T-helper 17 cell (primary cell): Measurements from ENCODE around the gene SNAP25. TPM values are rescaled to one million over a fixed set of nuclear protein-coding genes. Genes with fewer than 3 reads are reported as not detected.

Experiments
- ATAC-seq: fragments of 150-1000 bp; cut with Tn5 transposase; 2 replicates; pipeline ENCODE4 v1.10.0; 2021; ENCODE audit warnings: mild to moderate bottlenecking, moderate library complexity
- DNase-seq, 3 donors: peaks; one replicate each; pipeline versions ENCODE4 v3.0.0 to v3.0.0-alpha.2; 2020 to 2021
- H3K9me3 ChIP-seq: one replicate; pipeline ENCODE4 v1.7.0; 2013; ENCODE audit warnings: low read length, mild to moderate bottlenecking; ENCODE audit not compliant: control insufficient read depth, poor library complexity, severe bottlenecking
- H3K27ac Mint-ChIP-seq: one replicate; pipeline ENCODE4 v1.8.0; 2022; ENCODE audit warnings: mild to moderate bottlenecking, moderate library complexity, mixed read lengths
- H3K27me3 Mint-ChIP-seq: one replicate; pipeline ENCODE4 v1.8.0; 2022; ENCODE audit warnings: mixed read lengths
- H3K36me3 Mint-ChIP-seq: one replicate; pipeline ENCODE4 v1.8.0; 2022; ENCODE audit warnings: low read depth, mixed read lengths
- H3K4me1 Mint-ChIP-seq: one replicate; pipeline ENCODE4 v1.8.0; 2022; ENCODE audit warnings: mild to moderate bottlenecking, mixed read lengths
- H3K4me3 Mint-ChIP-seq: one replicate; pipeline ENCODE4 v1.8.0; 2022; ENCODE audit warnings: mild to moderate bottlenecking, moderate library complexity, mixed read lengths
- total RNA-seq, 4 donors: library from RNA in 2 of 4; stranded (reverse) in 2 of 4; gene quantifications; one replicate each; pipeline ENCODE4 v1.2.3 and lab custom pipeline; 2022 to 2026

SNAP25 gene
- total RNA-seq, 2 donors from 2014 or later: not detected

DNA sequence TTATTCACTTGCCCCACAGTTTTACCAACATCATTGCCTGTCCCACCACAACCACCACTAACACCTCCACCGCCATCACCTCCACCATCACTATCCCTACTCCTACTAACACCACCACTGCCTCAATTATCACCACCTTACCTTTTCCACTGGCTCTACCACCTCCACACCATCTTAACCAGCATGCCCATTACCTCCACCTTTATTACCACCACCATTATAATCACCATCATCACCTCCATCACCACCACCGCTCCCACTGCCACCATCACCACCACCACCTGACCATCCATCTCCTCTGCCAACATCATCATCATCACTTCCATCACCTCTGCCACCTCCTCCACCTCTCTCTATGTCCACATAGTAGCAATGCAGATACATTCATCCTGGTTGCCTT, 90.0 kb downstream of the SNAP25 start:
- H3K27me3 Mint-ChIP-seq: peaks cover 23% of the 10 kb centered on the region
- no peak overlapping the region for H3K27ac Mint-ChIP-seq
- H3K4me3 Mint-ChIP-seq: no peak overlapping the region
- H3K4me1 Mint-ChIP-seq: peaks cover 11% of the 10 kb centered on the region
- H3K36me3 Mint-ChIP-seq: peaks cover 5% of the 10 kb centered on the region
- no peak for DNase-seq
- no peaks in the 10 kb centered on the region for H3K9me3 ChIP-seq
- no peak for ATAC-seq

DNA sequence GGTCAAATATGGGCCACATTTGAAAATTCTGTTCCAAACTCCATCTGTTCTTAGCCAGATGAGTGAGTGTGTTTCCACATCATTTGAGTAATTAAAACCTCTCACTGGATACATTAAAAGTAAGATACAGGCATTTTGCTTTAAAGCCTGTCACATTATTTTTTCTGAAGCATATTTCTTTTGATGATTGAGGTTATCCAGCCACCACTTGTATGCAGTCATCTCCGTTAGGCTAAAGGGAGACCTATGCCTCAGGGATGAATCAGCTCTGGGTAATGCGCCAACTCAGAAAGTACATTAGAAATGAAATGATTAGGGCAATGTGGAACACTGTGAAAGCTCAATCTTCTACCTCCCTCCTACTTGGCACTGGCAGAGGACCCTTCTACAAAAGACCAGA, 90.7 kb downstream of the SNAP25 start:
- no peaks in the 10 kb centered on the region for H3K9me3 ChIP-seq
- Mint-ChIP-seq H3K27ac (no peak overlapping the region), H3K4me1 (peaks cover 11% of the 10 kb centered on the region), H3K36me3 (peaks cover 5% of the 10 kb centered on the region), H3K27me3 (peaks cover 25% of the 10 kb centered on the region), H3K4me3 (no peak overlapping the region)
- no peak for DNase-seq
- no peak for ATAC-seq

DNA sequence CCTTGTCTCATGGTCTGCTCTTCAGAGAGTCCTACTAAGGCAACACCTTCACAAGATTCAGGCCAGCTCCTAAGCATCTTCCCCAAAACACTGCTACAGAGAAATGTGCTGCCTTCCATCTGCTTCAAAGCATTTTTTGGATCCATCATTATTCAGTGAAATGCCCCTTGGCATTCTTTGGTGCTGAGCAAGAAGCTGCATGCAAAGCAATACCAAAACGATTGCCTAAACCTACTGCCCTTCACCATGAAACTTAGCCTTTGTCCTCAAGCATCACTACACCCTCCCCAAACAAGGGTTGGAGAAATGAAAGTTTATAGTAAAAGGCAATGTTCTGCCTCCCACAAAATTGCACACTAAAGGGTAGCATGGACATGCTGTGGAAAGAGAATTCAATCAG, 93.5 kb downstream of the SNAP25 start:
- no peak for ATAC-seq
- H3K9me3 ChIP-seq: no peaks in the 10 kb centered on the region
- no peak overlapping the region for H3K4me3 Mint-ChIP-seq
- no peak for DNase-seq
- no peak overlapping the region for H3K27ac Mint-ChIP-seq
- H3K4me1 Mint-ChIP-seq: peaks cover 4% of the 10 kb centered on the region
- peaks cover 5% of the 10 kb centered on the region for H3K36me3 Mint-ChIP-seq
- H3K27me3 Mint-ChIP-seq: peaks cover 31% of the 10 kb centered on the region

DNA sequence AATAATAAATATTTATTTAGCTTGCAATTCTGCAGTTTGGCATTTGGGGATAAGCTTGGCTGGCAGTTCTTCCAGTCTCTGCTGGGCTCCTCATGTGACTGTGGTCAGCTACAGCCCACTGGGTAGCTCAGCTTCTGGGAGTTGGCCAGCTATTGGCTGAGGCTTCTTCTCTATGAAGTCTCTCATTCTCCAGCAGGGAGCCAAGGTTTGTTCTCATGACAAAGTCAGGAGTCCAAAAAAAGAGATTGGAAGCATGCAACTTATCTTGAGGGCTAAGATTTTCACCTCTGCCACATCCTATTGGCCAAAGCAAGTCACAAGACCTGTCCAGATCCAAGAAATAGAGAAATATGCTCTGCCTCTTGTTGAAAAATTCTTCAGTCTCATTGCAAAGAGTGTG, 94.6 kb downstream of the SNAP25 start:
- Mint-ChIP-seq H3K27me3 (peaks cover 32% of the 10 kb centered on the region), H3K4me1 (no peaks in the 10 kb centered on the region), H3K4me3 (no peak overlapping the region), H3K27ac (no peak overlapping the region), H3K36me3 (peaks cover 5% of the 10 kb centered on the region)
- DNase-seq (no peak), ATAC-seq (no peak)
- H3K9me3 ChIP-seq: no peaks in the 10 kb centered on the region

DNA sequence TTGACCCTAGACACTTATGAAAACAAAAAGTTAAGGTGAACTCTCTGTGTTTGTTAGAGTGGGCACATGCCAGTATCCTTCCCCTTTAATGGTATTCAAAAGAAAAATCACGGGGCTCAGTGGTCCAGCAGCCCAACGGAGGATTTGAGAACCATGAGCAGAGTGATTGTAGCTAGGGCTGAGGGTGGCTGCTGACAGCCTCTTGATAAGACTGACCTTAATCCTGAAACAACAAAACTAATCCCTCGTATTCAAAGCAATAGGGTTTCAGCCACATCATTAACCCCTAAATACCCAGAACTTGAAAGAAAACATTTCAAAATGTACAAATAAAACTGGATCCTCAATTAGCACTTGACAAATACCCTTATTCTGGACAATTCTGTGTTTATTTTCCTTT, 95.1 kb downstream of the SNAP25 start:
- H3K4me3 Mint-ChIP-seq: no peak overlapping the region
- H3K4me1 Mint-ChIP-seq: no peaks in the 10 kb centered on the region
- no peak overlapping the region for H3K27ac Mint-ChIP-seq
- no peaks in the 10 kb centered on the region for H3K9me3 ChIP-seq
- H3K36me3 Mint-ChIP-seq: peaks cover 2% of the 10 kb centered on the region
- DNase-seq (no peak), ATAC-seq (no peak)
- H3K27me3 Mint-ChIP-seq: peaks cover 37% of the 10 kb centered on the region

DNA sequence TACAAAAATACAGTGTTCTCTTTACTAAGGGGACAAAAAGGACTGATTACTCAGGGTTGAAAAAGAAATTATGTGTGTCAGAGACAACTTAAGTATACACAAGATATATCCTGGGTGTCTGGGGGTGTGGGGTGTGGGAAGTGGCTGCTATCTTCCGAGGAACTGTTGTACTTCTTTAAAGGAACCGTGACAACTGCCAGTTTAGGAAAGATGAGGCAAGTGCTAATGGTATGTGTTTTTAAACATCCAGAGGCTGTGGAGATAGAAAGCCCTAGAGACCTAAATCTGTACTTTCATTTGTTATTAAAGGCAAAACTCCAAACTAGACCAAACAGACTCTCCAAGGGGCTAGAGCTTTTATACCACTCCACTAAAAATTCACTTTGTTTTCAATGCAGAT, 95.6 kb downstream of the SNAP25 start:
- ATAC-seq (no peak), DNase-seq (no peak)
- Mint-ChIP-seq H3K27me3 (peaks cover 39% of the 10 kb centered on the region), H3K4me1 (no peaks in the 10 kb centered on the region), H3K4me3 (no peak overlapping the region), H3K36me3 (no peaks in the 10 kb centered on the region), H3K27ac (no peak overlapping the region)
- H3K9me3 ChIP-seq: no peaks in the 10 kb centered on the region

DNA sequence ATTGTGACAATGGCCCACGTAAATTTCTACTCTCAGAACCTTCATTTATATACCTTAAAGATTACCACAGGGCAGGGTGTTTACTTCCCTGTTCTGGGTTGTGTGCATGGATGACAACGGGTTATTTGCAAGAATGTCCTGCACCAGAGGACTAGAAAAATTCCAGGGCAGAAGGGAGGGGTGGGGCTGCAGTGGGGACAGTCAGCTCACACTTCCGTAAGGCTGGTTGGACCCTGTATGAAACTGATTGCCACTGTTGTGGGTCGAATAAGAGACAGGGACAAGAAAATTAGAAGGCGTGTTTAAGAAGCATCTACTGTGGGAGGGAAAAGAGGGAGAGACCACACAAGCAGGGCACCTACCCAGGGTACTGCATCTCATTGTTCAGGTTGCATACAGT, 96.5 kb downstream of the SNAP25 start:
- H3K9me3 ChIP-seq: no peaks in the 10 kb centered on the region
- H3K36me3 Mint-ChIP-seq: no peaks in the 10 kb centered on the region
- ATAC-seq (no peak), DNase-seq (no peak)
- peaks cover 32% of the 10 kb centered on the region for H3K27me3 Mint-ChIP-seq
- no peak overlapping the region for H3K27ac Mint-ChIP-seq
- H3K4me1 Mint-ChIP-seq: no peaks in the 10 kb centered on the region
- H3K4me3 Mint-ChIP-seq: no peak overlapping the region

DNA sequence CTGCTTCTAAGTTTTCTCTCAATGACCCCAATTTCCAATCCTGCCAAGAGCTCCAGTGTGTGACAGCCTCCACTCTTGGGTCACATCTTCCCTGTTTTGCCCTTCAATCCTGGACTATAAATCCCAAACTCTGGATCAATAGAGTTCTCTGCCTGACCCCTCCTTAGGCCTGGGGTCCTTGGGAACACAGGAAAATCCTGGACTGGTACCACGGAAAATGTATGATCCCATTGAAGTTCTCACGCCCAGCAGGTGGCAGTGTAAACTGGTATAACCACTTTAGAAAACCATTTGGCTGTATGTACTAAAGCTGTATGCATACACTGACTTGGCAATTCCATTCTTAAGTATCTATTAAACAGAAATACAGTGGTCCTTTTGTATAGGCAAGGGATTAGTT, 98.0 kb downstream of the SNAP25 start:
- DNase-seq: no peak
- peaks cover 32% of the 10 kb centered on the region for H3K27me3 Mint-ChIP-seq
- H3K36me3 Mint-ChIP-seq: no peaks in the 10 kb centered on the region
- H3K4me1 Mint-ChIP-seq: no peaks in the 10 kb centered on the region
- H3K27ac Mint-ChIP-seq: no peak overlapping the region
- H3K4me3 Mint-ChIP-seq: no peak overlapping the region
- H3K9me3 ChIP-seq: no peaks in the 10 kb centered on the region
- ATAC-seq: no peak

DNA sequence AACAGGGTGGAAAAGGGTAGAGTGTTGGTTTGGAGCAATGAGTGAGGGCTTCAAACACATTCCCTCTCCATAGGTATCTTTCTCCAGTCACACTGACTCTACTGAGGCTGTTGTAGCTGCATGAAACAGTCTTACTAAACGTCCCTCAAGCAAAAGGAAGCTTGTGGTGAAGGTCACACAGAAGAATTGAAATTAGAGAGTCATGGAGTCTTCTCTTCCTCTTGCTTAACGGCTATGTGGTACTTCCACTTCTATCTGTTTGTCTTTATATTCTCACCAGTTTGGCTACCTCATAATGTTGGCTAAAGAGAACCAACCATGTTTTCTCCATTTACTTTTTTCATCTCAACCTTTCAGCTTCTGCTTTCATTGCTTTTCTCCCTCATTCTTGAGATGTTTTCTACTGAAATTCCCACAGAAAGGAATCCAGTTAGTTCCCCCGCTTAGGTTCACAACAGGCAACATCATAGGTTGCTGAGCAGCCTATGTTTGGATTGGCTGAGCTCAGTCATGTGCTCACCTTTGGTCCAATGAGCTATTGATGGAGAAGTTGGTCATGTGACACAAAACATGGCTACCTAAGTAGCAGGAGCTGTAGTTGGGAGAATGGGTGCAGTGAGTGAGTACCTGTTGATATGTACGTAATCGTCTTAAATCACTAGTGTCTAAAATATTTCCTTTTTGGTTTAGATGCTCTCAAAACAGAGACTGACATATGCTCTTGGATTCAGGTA, 99.8 kb downstream of the SNAP25 start:
- H3K9me3 ChIP-seq: no peaks in the 10 kb centered on the region
- Mint-ChIP-seq H3K27ac (no peak overlapping the region), H3K4me1 (no peaks in the 10 kb centered on the region), H3K36me3 (no peaks in the 10 kb centered on the region), H3K27me3 (peaks cover 37% of the 10 kb centered on the region), H3K4me3 (no peak overlapping the region)
- no peak for ATAC-seq
- DNase-seq: no peak

DNA sequence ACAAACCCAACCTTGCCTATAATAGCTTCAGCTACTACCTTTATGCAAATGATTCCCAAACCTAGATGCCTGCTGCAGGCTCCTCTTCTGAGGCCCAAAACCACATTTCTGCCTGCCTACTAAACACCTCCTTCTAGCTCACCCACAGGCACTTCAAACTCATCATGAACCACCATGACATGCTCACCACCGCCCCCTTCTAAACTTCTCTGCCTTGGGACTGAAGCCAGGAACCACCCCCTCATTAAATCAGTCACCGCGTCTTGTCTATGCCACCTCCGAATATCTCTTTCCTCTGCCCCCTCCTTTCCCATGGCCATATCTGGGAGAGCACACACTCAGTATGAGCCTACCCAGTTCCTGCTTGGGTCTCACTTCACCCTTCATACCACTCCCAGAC, 101.2 kb downstream of the SNAP25 start:
- no peaks in the 10 kb centered on the region for H3K9me3 ChIP-seq
- no peak for ATAC-seq
- H3K4me3 Mint-ChIP-seq: no peak overlapping the region
- no peak overlapping the region for H3K27ac Mint-ChIP-seq
- no peak for DNase-seq
- H3K36me3 Mint-ChIP-seq: no peaks in the 10 kb centered on the region
- H3K27me3 Mint-ChIP-seq: peaks cover 42% of the 10 kb centered on the region
- H3K4me1 Mint-ChIP-seq: no peaks in the 10 kb centered on the region

DNA sequence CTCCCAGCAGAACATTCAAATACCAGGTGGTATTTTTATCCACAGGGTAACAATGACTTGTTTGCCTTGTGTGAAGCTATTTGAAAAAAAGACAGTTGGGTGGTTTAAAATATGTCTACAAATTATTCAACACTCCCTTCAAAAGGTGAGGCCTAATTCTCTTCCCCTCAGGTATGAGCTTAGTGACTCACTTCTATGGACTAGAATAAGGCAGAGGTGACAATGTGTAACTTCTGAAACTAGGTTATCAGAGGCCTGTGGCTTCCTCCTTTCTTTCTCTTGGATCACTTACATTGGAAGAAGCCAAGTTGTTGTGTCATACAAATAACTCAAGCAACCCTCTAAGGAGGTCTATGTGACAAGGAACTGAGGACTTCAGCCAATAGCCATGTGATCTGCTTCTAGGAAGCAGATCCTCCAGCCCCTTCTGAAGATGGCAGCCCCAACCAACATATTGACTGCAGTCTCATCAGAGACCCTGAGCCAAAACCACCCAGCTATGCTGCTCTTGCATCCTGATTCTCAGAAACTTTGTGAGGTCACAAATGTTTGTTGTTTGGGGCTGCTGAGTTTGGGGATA, 102.6 kb downstream of the SNAP25 start:
- no peaks in the 10 kb centered on the region for H3K4me1 Mint-ChIP-seq
- H3K36me3 Mint-ChIP-seq: no peaks in the 10 kb centered on the region
- H3K27me3 Mint-ChIP-seq: peaks cover 41% of the 10 kb centered on the region
- no peak overlapping the region for H3K4me3 Mint-ChIP-seq
- no peak overlapping the region for H3K27ac Mint-ChIP-seq
- no peak for DNase-seq
- no peaks in the 10 kb centered on the region for H3K9me3 ChIP-seq
- no peak for ATAC-seq

DNA sequence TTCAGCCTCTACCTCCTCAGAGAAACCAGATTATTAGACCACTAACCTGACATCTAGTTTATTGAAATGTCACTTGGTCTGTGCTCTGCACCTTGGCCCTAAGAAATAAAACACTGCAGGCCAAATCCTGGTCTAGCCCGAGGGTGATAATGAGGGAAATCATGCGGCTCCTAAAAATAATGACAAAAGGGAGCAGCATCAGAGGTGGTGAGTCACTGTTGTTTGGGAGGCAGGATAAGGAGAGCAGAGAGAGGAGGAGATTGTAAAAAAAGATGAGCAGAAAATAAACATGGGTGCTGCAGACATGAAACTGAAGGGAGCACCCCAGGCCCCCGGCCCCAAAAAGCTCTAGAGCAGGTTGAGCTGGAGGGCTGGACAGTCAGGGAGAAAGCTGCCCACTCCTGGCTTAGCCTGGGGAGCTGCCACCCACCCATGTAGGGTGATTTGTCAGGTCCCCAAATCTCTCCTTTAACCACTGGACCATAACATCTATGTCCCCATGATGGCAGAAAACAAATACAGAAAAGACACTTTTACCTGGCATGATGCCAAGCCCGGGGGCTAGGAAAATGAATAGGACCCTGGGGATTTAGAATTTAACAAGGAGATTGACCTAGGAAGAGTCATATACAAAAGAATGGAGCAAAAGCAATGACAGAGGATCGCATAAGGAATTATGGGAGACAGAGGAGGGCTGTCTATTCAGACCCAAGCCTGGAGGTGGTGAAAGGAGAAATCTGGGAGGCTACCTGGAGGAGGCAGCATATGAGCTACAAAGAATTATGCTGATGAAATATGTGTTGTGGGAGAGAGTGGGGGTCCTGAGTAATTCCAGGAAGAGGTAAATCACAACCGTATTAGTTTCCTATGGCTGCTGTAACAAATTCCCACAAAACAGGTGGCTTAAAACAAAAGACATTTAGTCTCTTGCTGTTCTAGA, 103.7 kb downstream of the SNAP25 start:
- Mint-ChIP-seq H3K27me3 (peaks cover 45% of the 10 kb centered on the region), H3K4me1 (no peaks in the 10 kb centered on the region), H3K4me3 (no peak overlapping the region), H3K36me3 (no peaks in the 10 kb centered on the region), H3K27ac (no peak overlapping the region)
- DNase-seq (no peak), ATAC-seq (no peak)
- no peaks in the 10 kb centered on the region for H3K9me3 ChIP-seq

DNA sequence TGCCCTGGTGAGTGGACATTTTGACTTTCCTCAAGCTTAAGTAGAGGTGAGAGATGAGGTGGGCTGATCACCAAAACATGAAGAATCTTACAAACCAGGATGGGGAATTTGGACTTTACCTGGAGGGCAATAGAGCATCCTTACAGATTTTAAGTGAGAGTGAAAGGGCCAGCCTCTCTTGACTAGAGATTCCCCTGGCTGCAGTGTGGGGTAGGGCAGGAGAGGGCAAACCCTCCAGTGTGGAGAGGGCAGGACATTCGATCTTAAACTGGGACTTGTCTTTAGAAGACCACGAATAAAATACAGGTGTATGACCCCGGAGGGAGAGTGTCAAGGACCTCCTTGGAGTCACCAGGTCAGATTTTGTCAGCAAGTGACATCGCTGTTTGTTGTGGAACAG, 105.1 kb downstream of the SNAP25 start:
- DNase-seq (no peak), ATAC-seq (no peak)
- Mint-ChIP-seq H3K36me3 (no peaks in the 10 kb centered on the region), H3K27me3 (peaks cover 39% of the 10 kb centered on the region), H3K4me1 (no peaks in the 10 kb centered on the region), H3K27ac (no peak overlapping the region), H3K4me3 (no peak overlapping the region)
- no peaks in the 10 kb centered on the region for H3K9me3 ChIP-seq
